ENCODE results near the gene AP3S2.
"Not testable (repeated sequence)": the region's sequence is repeated elsewhere in the genome, so short reads cannot be mapped to it uniquely, and the experiment has no call there.

Gene AP3S2

DNA sequence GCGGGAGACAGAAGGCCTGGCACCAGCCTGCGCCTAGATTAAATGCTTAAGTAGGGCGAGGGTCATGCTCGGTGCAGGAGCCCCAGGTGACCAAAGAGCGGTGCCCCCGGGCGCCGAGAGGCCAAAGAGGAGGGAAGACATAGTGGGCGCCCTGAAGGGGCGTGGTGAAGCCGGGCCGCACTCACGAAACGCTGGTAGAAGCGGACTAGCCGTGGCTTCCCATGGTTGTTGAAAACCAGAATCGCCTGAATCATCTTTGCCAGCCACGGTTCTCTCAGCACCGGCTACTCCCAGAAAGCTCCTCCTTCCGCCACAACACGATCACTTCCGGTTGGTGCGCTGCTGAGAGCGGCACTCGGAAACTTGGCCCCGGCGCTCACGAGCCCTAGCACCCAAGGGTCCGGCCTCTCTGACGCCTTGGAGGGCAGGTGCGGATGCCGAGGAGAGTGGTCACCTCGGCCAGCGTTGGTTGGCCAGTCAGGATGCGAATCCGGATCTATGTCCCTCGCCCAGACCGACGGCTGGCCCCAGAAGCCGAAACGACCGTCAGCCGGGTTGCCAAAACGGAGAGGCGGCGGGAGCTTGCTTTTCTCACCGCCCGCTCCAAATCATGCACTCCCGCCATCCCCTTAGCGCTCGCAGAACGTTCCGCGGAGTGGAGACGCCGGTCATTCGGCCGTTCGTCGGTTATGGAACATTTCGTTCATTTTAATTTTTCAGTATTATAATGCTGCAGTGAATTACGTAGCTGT is at the start of gene AP3S2:
TSS of gene AP3S2 (minus strand) at position 299 of the 752 bp plus-strand sequence. CDS start at position 254, 45 bp downstream.
- in situ Hi-C loops (cut with HindIII; ENCODE audit: low pct_ligation_motif_present, low pct_unique_long_range_greater_than_20kb, low sequenced_read_pairs): no loop called here

DNA sequence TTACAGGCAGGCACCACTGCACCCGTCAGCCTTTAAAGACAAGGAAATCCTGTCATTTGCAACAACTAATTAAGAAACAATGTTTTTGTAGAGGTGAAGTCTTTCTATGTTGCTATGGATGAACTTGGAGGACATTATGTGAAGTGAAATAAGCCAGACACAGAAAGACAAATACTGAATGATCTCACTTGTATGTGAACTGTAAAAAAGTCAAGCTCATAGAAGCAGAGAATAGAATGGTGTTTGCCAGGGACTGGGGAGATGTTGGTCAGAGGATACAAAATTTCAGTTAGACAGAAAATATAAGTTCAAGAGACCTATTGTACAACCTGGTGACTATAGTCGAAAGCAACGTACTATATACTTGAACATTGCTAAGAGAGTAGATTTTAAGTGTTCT is 46.1 kb upstream of the AP3S2 start:
- in situ Hi-C loops (cut with HindIII; ENCODE audit: low pct_ligation_motif_present, low pct_unique_long_range_greater_than_20kb, low sequenced_read_pairs): no loop called here
- no peak for DNase-seq

More for the DNA sequence above, at the start of gene AP3S2:
- peak; percentile 94 for DNase-seq

DNA sequence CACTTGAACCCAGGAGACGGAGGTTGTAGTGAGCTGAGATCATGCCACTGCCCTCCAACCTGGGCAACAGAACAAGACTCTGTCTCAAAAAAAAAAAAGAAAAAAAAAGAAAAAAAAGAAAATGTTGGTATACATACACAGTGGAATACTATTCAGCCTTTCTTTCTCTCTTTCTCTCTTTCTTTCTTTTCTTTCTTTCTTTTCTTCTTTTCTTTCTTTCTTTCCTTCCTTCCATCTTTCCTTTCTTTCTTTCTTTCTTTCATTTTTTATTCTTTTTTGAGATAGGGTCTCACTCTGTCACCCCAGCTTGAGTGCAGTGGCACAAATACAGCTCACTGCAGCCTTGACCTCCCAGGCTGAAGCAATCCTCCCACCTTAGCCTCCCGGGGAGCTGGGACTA is 45.6 kb upstream of the AP3S2 start:
- in situ Hi-C loops (cut with HindIII; ENCODE audit: low pct_ligation_motif_present, low pct_unique_long_range_greater_than_20kb, low sequenced_read_pairs): not testable (repeated sequence)

DNA sequence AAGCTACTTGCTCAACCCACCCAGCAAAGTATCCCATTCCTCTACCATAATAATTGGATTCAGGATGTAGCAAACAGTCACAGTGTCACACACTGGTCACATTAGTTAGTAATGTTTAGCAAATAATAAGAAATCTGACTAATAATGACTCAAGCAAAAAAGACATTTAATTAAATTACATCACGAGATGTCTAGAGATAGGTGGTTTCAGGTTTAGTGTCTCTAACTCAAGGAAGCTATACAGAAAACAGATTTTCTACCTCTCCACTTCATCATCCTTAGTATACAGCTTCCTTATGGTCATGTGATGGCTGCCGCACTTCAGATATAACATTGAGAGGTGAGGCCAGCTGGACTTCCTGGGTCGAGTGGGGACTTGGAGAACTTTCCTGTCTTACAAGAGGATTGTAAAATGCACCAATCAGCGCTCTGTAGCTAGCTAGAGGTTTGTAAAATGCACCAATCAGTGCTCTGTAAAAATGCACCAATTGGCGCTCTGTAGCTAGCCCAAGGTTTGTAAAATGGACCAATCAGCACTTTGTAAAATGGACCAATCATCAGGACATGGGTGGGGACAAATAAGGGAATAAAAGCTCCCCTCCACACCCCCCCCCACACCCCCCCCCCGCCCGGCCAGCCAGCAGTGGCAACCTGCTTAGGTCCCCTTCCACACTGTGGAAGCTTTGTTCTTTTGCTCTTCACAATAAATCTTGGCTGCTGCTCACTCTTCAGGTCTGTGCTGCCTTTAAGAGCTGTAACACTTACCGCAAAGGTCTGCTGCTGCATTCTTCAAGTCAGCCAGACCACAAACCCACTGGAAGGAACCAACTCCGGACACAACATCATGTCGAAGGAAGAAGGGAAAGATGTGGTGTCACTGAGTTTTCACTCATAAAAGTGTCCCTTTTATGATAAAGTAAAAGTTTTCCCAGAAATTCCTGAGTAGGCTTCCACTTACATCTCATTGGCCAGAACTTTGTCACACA is 43.9 kb upstream of the AP3S2 start:
- in situ Hi-C loops (cut with HindIII; ENCODE audit: low pct_ligation_motif_present, low pct_unique_long_range_greater_than_20kb, low sequenced_read_pairs): no loop called here
- no peak for DNase-seq

More for the DNA sequence above, 45.6 kb upstream of the AP3S2 start:
- not testable (repeated sequence) for DNase-seq

DNA sequence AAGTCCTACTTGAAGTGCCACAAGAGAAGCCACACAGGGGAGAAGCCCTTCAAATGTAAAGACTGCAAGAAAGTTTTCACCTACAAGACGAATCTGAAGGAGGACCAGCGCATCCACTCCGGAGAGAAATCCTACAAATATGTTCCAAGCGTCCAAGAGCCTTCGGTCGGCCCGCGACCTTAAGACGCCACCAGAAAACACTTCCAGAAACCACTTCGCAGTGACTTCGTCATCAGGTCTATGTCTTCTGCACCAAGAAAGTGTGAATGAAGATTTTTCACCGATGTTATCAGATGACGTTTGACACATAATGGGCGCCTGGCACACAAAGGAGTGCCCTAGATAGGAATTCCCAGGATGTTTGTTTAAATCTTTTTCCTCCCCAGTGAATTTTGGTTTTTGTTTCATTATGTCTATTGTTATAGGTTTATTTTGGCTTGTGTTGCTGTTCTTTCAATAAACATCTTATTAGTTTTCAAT is 43.0 kb upstream of the AP3S2 start:
- DNase-seq: no peak
- in situ Hi-C loops (cut with HindIII; ENCODE audit: low pct_ligation_motif_present, low pct_unique_long_range_greater_than_20kb, low sequenced_read_pairs): no loop called here

DNA sequence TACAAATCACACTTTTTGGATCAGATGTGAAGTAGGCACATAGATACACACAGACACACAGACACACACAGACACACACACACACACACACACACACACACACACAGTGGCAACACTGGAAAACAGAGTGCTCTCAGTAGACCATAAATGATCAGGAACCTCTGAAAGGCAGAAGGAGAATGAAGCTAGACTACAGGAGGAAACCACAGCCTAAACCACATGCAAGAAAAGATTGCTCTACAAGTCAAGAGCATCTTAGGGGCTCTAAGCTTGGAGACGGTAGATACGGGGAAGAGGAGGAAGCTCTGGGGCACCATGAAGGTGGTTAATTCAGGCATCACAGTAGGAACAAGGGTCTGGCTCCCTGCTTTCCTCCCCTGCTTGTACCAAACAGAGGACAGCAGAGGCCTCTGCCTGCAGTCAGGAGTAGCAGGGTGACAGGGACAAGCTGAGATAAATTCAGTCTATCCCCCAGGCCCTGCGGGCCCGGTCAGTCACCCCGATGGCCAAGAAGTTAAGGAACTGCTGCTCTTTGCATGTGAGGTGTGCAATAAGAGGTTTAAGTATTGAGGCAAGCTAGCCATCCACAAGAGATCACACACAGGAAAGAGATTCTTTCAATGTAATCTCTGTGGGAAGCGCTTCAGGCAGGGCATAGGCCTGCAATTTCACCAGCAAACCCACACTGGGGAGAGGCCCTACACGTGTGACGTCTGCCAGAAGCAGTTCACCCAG is 42.4 kb upstream of the AP3S2 start:
- no peak for DNase-seq
- in situ Hi-C loops (cut with HindIII; ENCODE audit: low pct_ligation_motif_present, low pct_unique_long_range_greater_than_20kb, low sequenced_read_pairs): no loop called here

DNA sequence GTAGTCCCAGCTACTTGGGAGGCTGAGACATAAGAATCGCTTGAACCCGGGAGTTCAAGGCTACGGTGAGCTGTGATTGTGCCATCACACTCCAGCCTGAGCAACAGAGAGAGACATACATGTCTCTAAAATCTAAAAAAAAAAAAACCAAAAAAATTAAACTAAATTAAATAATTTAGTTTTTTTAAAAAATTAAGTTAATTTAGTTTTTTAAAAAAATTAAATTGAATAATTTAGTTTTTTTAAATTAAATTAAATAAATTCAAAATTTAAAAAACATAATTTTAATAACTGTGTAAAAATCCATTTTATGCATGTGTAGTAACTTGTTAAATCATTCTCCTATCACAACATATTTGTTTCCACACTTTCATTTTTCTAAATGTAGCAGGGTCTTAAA is 39.1 kb upstream of the AP3S2 start:
- DNase-seq: no peak
- in situ Hi-C loops (cut with HindIII; ENCODE audit: low pct_ligation_motif_present, low pct_unique_long_range_greater_than_20kb, low sequenced_read_pairs): no loop called here

DNA sequence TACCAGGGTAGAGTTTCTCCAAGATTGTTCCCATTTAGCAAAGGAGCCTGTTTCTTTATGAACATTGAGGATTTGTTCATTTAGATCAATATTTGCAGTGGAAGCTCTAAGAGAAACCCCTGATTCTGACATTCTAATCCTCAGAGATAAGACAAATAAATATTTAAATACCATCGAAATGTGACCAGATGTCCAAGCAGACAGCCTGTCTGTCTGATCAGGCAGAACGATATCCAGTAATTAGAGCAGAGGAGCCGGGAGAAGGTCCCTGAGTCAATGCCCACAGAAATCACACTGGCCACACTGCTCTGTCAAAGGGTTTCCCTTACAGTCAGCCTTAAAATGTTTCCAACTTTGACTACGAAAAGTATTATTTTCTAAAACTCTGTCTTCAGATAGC is 34.6 kb upstream of the AP3S2 start:
- in situ Hi-C loops (cut with HindIII; ENCODE audit: low pct_ligation_motif_present, low pct_unique_long_range_greater_than_20kb, low sequenced_read_pairs): no loop called here
- DNase-seq: no peak

DNA sequence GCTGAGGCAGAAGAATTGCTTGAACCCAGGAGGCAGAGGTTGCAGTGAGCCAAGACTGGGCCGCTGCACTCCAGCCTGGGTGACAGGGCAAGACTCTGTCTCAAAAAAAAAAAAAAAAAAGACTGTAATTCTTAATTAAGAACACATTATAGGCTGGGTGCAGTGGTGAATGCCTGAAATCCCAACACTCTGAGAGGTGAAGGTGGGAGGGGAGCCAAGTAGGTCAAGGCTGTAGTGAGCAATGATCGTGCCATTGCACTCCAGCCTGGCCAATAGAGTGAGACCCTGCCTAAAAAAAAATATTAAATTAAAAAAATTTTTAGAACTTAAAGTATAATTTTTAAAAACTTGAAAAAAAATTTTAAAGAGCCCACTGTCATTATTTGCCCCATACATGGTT is 32.4 kb upstream of the AP3S2 start:
- in situ Hi-C loops (cut with HindIII; ENCODE audit: low pct_ligation_motif_present, low pct_unique_long_range_greater_than_20kb, low sequenced_read_pairs): no loop called here
- no peak for DNase-seq

DNA sequence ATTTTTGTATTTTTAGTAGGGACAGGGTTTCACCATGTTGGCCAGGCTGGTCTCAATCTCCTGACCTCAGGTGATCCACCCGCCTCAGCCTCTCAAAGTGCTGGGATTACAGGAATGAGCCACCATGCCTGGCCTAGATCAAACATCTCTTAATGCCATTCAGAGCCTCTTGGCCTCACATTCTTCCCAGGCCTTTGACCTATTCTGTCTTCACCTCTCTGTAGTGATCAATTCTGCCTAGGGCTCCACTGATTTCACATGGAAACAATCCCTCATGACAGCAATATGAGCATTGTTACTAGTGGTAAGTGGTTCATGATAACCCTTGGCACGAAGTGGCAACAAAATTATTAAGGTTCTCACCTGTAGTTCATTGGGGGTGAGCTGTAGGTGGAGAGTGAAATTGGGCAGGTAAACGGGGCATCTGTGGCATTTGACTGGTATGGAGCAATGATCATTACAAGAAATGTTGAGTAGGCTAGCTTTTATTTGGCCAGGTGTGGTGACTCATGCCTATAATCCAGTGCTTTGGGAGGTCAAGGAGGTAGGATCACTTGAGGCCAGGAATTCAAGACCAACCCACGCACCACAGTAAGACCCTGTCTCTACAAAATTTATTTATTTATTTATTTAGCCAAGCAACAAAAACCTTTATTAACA is 23.8 kb upstream of the AP3S2 start:
- DNase-seq: no peak
- in situ Hi-C loops (cut with HindIII; ENCODE audit: low pct_ligation_motif_present, low pct_unique_long_range_greater_than_20kb, low sequenced_read_pairs): no loop called here

DNA sequence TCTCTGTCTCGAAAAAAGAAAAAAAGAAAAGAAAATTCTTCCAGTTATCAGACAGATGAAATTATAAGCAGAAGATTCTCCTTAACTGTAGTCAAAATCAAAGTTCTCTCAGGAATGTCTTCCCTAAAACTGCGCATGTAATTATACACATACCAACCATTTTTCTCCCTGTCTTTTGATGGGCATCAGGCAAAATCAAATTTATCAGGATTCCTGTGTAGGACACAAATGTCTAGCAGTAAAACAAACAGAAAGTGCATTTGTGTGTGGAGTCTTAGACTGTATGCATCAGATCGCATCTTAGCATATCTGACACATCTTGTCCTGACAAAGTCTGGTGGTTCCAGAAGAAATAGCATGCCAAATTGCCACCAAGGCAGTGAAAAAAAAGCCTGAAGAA is 22.9 kb upstream of the AP3S2 start:
- in situ Hi-C loops (cut with HindIII; ENCODE audit: low pct_ligation_motif_present, low pct_unique_long_range_greater_than_20kb, low sequenced_read_pairs): no loop called here
- DNase-seq: no peak

DNA sequence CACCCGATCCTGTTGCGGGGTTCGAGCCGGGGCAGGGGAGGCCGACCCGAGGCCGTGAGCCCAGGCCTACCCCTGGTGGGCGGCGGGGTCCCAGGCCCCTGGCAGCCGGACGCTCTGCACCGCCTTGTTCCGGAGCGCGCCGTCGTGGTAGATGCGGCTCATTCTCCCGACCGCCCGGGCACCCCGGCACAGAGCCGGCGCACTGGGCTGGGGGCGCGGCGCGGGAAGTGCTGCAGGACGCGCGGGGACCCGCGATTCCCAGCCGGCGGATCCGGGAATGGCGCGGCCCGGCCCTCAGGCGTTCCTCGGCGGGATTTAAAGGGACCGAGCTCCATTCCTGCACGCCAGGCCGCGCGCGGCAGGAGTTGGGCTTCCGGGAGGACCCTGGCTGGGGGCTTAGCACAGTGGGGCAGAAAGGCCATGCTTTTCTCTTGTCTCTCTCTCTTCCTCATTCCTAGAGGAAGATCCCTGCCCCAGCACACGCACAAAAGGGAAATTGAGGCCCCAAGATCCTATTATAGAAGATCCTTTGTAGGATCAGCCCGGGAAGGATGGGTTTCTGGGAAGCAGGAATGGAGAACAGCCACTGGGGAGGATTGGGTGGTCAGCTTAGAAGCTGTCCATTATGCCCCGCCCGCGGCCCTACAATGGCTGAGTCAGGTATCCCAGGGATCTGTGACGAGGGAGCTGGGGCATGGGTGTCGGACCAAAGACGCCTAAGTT is 19.0 kb upstream of the AP3S2 start, which contains the start of gene ARPIN:
TSS of gene ARPIN (minus strand) at position 279 of the 723 bp plus-strand sequence. CDS start at position 162, 117 bp downstream.
- in situ Hi-C loops (cut with HindIII; ENCODE audit: low pct_ligation_motif_present, low pct_unique_long_range_greater_than_20kb, low sequenced_read_pairs): no loop called here

DNA sequence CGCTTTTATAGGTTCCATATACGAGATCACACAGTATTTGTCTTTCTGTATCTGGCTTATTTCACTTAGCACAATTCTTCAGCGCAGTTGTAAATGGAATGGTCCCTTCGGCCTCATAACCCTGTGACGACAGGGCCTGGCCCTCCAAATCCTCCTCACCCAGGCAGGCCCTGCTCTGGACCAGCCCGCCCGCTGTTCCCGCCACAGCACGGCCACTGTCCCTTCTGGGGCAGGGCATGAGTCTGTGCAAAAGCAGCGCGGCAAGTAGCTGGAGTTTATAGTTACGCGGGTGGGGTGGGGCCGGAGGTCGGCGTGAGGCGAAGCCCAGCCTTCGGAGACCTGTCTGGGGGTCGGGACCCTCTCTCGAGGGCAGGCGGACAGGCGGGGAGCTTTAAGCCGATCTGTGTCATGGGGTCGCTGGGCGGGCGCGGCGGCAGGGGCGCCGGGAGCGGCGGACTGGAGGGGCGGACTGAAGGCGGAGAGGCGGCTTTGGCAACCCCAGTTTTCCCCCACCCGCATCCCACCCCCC is 18.4 kb upstream of the AP3S2 start:
- in situ Hi-C loops (cut with HindIII; ENCODE audit: low pct_ligation_motif_present, low pct_unique_long_range_greater_than_20kb, low sequenced_read_pairs): no loop called here
- DNase-seq: peak; percentile 4

More for the DNA sequence above, 19.0 kb upstream of the AP3S2 start, which contains the start of gene ARPIN:
- DNase-seq: peak; percentile 47

DNA sequence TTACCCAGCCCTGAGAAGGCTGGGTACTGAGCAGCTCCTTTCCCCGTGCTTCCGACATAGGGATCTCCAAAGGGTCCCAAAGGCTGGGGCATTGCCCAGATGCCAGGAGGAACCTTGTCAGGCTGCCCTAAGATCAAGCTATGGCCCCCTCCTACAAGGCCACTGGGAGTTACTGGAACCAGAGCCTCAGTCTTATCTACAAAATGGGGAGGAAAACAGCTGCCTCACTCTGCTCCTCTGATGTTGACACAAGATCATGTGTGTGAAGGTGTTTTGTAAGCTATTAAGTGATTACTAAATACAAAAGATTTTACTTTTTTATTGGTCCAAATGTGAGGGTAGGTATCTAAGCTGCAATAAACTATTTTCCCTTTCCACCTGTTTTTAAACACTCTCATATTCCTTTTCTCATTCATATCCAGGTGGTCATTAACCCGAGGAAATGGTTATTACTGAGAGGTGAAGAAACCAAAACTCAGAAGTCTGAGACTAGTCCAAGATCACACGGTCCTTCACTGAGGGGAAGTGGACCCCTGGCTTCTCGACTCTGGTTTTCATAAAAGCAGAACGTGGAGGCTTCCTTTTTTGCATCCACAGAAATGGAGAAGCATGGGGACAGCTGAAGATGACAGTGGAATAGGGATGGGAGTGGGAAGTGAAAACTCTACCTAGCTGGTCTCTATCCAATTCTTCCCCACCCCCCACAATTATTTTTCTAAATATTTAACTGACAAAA is 17.3 kb upstream of the AP3S2 start:
- DNase-seq: no peak
- in situ Hi-C loops (cut with HindIII; ENCODE audit: low pct_ligation_motif_present, low pct_unique_long_range_greater_than_20kb, low sequenced_read_pairs): no loop called here

DNA sequence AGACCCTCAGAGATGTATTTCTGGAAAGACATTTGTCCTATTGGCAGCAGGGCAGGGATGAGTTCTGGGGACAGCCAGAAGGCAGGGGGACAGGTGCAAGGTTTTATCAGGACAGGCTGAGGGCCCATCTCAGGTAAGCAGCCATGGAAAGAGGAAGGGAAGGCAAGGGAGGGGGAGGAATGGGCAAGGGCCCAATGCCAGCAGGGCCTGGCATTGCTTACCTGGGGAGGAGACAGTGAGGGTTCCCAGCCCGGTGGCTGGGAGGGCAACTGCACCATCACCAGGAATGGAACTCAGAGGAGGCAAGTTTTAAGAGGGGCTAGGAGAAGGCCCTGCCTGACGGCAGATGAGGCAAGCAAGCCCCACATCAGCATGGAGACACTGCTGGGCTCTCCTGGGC is 15.8 kb upstream of the AP3S2 start:
- in situ Hi-C loops (cut with HindIII; ENCODE audit: low pct_ligation_motif_present, low pct_unique_long_range_greater_than_20kb, low sequenced_read_pairs): no loop called here
- no peak for DNase-seq

DNA sequence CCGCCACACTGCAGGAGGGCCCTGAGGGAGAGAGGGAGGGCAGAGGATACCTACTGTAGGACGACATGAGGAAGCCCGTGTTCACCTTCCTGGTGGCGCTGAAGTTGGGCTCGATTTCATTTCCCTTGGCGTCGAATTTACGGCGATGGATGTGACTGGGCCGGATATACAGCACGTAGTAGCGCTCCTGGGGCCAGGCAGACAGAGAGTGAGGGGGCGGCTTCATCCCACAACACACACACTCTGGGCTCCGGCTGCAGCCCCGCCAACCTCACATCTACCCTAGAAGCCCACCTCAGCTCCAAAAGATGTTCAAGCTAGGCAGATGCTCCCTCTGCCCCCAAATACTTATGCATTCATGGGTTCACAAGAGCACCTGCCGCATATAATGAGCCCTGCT is 14.4 kb upstream of the AP3S2 start:
- no peak for DNase-seq
- in situ Hi-C loops (cut with HindIII; ENCODE audit: low pct_ligation_motif_present, low pct_unique_long_range_greater_than_20kb, low sequenced_read_pairs): no loop called here

DNA sequence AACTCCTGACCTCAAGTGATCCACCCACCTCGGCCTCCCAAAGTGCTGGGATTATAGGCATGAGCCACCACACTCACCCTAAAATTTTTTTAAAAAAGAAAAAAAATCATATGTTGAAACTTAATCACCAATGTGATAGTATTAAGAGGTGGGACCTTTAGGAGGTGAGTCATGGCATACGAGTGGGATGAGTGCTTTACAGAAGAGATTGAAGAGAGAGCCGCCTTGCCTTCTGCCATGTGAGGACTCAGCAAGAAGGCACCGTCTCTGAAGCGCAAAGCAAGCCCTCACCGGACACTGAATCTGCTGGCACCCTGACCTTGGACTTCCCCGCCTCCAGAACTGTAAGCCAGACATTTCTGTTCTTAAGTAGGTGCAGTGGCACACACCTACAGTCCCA is 13.5 kb upstream of the AP3S2 start:
- no peak for DNase-seq
- in situ Hi-C loops (cut with HindIII; ENCODE audit: low pct_ligation_motif_present, low pct_unique_long_range_greater_than_20kb, low sequenced_read_pairs): no loop called here
